HPDE6-E6E7 (cell line): ENCODE measurements around the gene OSTF1.

Source experiments
- DNase-seq: peaks from one replicate; pipeline ENCODE4 v3.0.0; 2011; ENCODE audit warnings: missing footprints; ENCODE audit errors: extremely low spot score

Gene OSTF1

DNA sequence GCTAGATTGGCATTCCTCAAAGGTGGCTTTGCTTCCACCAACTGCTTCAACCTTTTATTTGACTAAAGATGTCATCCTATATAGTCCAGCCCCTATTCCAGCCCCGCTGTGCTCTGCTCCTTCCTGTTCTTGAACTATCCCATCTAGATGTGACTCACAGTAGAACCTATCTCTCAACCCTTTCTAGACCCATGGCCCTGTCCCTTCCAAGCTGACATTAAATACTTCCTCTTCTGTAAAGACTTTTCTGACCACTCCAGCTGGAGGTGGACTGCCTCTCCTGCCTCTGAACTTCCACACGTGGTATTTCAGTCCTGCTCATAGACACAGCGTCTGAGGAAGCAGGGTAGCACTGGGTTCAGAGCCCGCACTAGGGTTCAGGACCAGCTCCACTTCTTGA lies 32.4 kb downstream of the OSTF1 start:
- DNase-seq: no peak

DNA sequence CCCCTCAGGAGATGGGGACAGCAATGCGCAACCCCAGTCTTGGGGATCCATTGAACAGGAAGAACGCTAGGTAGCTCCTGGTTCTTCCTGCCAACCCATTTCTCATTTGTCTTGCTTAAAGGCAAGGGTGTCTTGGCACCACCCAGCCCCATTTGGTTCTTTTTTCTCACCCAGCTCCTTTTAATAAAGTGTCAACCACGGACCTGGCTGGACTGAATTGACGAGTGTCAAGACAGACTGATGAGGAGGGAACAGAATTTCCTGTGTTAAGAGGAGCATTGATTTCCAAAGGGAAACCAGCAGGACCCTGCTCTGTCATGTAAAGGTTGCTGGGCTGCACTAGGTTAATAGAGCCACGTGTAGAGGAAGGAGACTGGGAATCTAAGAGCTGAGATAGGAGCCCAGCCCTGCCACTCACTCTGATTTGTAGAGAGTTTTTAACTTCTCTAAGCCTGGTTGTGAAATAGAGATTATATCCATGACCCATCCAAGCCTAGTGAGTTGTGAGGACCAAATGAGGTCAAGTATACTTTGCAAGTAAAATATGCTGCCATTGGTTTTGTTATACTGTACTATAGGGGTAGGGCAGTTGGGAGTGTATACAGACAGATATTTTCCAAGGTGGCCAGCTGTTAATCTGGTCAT lies 33.7 kb downstream of the OSTF1 start:
- DNase-seq: no peak

DNA sequence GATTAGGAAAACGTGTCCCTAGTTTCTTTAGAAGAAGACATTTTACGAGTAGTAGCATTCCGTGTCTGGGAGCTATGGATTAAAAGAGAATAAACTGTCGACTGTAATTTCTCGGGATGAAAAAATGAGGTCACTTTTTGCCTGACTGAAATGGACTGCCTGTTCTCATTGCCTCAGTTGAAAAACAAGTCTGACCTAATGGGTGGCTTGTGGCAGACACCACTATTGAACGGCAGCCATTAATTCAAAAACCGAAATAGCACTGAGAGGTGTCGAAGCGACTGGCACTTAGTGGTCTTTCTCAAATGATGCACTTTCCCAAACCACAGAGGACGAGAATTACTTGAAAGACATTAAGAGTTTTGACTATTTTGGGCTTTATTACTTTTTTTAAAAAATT lies 35.4 kb downstream of the OSTF1 start:
- no peak for DNase-seq

DNA sequence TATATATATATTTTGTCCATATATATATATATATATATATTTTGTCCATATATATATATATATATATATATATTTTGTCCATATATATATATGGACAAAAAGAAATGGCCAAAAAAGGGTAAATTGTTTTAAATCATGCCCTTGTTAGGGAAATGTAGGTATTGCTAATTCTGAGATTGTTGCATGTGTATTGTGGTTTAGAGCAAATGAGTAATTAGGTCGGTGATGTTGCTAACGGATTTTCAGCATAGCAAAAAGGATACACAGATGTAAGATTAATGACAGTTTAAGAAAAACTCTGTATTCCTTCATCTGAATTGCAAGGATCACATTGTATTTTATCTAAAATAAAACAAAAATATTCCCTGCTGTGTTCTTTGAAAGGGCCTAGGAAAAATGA lies 40.2 kb downstream of the OSTF1 start:
- no peak for DNase-seq

DNA sequence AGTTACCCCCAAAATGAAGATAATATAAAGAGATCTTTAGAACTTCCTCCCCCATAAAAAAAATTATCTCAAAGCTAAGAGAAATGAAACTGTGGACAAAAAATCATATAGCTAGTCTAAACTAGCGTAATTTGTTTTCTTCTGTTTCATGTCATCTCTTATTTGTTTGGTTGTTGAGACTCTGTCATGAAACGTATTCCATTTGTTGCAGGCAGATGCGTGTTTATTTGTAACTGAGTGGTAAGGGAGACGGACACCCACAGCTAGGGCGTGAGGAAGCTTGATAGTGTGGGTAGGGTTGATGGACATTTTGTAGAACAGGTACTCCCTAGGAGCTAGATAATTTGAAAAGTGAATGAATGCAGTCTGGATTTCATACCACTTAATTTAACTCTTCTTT lies 41.9 kb downstream of the OSTF1 start:
- DNase-seq: no peak

DNA sequence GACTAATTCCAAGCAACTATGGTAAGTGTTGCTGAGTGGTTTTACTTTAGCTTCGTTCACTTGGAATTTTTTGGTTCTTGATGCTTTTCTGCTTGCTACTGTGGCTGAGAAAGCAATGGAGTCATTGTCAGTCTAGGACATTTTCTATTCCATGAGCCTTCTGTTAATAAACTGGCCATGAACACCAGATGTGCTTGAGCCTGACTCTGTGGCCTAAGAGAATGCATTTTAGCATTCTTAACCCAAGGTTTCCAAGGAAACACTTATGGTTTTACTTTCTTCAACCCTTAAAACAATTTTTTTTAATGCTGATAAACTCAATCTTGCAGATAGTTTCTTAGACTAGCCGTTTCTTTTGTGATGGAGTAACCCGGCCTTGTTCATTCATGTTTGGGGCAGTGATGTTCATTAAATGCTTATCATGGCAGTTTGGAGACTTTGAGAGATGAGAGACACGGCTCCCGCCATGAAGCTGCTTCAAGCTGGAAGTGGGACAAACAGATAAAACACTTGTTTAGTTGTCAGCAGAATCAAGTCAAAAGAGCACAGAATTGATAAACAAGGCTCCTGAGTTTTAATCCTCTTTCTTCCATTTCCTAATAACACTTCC lies 42.4 kb downstream of the OSTF1 start:
- DNase-seq: no peak

DNA sequence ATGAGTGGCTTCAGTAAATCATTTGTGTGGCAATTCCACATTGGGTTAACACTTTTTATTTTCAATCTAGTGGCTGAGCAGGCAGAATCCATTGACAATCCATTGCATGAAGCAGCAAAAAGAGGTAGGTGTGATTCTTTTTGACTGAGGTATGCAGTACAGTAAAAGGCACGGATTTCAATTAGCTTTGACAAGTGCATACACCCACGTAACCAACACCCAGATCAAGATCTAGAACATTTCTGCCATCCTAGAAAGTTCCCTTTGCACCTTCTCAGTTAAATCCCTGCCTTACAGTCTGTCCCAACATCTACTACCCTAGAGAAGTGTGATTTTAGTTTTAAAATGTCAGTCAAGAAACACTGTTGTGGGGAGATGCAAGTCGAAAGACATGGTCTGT lies 43.4 kb downstream of the OSTF1 start:
- DNase-seq: no peak

DNA sequence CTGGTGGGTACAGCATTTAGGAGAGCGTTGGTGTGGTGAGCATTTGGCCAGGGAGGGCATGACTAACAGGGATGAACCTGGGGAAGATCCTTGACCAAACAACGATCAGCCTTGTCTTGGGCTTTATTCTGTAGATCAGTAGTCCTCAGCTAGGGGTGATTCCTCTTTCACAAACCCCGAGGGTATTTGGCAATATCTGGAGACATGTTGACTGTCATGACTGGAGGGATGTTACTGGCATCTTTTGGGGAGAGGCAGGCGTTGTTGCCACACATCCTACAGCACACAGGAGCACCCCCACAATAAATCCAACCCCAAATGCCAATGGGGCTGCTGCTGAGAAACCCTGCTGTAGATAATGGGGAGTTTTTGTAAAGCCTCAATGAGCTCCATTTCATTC lies 43.9 kb downstream of the OSTF1 start:
- no peak for DNase-seq

DNA sequence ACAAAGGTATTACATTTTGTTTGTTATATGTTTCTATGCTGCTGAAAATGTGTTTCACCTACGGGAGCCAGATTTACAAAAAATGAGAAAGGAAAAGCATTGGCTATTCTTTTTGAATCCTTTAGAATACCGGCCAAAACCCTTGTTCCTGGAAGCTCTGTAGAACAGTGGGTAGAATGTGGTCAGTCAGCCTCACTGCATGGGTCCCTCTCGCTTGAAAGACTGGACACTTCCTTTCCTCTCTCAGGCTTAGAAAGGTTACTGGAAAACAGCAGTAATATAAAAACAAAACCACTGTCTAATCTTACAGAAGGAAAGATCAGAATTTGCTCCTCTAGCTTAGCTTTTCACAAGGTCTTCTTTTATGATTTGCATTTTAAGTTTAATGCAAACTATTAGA lies 45.1 kb downstream of the OSTF1 start:
- DNase-seq: no peak

DNA sequence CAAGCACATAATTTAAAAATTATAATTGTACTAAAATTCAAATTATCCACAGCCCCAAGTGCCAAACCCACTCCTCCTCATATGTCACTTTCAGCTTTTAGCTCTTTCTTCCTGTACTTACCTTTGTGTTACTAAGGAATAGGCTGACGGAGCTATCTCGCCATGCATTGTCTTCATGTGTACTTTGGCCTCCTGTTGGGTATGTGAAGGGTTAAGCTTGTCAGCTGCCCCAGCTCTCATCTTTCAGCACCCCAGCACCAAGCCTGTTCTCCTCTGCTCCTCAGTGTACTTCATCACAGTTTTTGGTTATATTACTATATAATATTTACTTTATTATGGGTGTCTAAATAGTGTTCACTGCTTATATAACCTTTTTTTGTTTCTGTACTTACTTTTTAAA lies 46.2 kb downstream of the OSTF1 start:
- DNase-seq: no peak

DNA sequence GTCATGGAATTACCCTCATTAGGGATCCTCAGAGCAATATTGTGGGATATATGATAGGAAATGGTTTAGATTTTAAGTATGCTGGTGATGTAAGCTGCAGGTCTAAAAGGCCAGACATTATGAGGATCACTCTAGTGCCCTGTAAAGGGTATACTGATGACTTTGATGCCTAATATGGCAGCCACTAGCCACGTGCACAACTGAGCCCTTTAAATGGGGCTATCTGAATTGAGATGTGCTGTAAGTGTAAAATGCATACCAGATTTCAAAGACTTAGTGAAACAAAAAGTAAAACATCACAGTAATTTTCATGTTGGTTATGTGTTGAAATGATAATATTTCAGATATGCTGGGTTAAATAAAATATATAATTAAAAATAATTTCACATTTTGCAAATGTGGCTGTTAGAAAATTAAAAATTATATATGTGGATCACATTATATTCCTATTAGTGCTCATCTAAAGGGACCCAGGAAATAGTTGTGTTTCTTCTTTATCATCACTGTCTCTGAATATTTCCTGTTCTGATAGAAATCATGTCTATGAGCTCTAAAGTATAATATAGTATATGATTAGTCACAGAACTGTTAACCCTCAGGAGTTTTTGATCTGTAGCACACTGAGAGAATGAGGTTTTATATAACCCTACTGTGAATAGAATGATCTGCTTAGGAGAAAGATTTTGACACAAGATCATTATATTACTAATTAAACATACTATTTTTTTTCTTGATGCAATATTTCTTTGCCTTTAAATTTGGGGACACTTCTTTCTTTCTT lies 50.1 kb downstream of the OSTF1 start:
- DNase-seq: no peak

DNA sequence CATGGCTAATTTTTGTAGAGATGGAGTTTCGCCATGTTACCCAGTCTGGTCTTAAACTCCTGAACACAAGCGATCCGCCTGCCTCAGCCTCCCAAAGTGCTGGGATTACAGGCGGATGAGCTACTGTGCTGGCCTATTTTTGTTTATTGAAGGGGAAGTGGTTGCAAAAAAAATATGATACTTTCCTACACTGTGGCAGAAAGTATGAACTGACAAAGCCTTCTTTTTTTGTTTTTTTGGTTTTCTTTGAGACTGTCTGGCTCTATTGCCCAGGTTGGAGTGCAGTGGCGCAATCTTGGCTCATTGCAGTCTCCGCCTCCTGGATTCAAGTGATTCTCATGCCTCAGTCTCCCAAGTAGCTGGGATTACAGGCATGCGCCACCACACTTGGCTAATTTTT lies 50.9 kb downstream of the OSTF1 start:
- no peak for DNase-seq

DNA sequence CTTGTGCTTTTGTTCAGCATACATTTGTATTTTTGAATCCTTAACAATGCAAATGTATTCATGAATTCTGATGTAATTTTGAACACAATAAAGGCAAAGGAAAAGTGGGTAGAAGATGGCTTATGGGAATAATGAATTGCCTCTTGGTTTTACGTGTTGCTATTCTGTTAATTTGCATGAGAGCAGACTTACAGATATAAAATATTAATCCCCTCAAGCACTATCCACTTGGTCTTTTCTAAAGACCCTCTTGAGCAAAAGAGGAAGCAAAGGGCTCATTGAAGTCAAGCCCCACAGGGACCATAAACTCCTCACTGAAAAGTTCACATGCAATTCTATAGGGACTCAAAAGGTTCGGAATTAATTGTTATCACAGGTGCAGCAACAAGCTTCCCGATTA lies 51.9 kb downstream of the OSTF1 start:
- DNase-seq: no peak

DNA sequence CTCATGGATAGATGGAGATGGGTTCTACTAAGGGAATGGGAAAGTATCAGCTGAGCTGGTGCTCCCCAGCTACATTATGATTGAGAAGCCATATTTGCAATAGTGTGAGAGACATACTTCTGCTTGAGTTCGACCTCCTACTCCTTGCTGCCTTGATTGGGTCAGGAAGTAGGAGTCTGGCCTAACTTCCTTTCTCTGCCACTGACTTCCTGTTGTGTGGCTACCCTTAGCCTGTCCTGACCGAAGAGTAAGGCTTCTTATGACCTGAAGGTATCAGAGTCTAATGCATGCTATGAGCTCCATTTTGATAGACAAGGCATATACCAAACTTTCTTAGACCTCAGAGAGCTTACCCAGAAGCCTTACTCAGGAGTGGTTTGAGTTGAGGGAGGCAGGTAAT lies 53.9 kb downstream of the OSTF1 start:
- DNase-seq: no peak

DNA sequence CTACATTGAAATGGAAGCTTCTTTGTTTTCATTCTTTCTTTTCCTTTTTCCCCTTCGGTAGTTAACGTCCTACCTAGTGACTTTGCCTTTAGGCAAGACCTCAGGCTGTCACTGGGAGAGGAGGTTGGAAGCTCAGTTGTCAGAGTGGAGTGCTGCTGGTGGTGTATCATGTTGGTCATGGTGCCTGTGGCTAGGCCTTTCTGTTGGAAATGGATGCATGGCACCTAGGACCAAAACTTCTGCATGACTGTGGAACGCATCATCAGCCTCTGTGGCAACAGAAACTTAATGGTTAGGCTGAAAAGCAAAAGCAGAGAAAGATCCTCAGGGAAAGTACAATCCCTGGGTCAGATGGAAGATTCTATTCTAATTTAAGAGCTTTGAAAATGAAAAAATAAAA lies 57.9 kb downstream of the OSTF1 start:
- DNase-seq: no peak

DNA sequence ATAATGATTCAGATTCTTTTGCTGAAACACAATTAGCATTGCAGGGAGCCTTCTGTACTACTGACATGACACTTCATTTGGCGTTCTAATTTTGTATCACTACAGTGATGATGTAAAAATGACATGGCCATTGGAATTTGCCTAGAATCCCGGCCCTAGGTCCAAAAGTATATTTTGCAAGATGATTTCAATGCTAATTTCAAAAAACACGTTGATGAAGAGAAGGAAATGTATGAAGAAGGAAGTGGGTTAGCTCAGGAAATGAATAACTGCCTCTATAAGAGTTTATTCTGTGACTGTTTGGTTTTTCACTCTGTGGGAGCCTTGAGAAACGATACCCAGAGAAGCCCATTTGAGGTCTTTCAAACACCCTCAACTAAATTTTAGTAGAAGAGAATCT lies 59.3 kb downstream of the OSTF1 start:
- DNase-seq: no peak

DNA sequence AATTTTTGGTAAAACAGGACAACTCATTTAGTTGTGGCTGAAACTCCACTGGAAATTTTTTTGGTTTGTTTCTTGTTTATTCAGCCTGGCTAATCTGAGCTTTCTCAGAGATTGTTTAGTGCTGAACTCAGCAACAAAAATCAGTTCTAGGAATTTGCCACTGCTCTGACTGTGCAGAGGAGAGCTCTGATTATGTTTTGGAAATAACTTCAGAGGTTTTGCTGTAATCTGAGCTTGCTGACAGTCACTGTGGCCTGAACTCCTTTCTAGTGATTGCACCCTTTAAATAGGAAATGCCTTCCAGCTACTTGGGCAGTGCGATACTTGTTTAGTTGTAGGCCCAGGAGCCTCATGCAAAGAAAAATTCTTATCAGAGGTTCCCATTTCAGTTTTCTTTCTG lies 60.2 kb downstream of the OSTF1 start:
- no peak for DNase-seq

DNA sequence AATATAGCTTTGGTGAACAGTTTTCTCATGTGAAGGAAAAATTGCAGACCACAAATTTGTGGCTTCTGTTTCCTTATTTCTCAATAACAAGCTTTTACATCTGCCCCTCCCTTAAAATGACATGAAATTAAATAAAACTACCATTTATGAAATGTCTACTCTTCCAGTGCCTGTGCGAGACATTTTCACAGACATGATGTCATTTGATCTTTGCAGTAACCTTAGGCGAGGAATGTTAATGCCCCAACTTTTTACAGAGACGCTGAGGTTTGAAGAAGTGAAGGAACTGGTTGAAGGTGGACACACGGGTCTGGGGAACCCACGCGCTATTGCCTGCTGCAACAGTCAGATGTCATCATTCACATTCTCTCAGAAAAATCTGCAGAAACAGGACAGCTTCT lies 61.5 kb downstream of the OSTF1 start:
- DNase-seq: no peak

DNA sequence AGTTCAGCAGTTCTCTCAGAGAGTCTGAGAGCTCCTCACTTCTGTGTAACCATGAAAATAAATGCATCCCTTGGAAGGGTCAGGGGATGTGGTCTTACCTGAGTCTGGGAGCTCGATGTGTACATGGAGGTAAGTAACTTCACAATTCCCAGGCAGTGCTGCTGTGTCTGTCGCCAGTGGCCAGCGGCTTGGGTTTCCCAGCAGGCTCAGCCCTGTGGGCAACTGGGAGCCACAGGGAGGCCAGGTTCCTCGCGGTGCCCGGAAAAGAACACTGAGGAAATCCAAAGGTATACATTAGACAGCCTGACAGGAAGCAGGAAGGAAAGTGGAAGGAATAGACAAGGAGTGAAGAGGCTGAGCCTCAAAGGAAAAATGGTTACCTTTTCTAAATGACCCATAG lies 62.2 kb downstream of the OSTF1 start:
- no peak for DNase-seq

DNA sequence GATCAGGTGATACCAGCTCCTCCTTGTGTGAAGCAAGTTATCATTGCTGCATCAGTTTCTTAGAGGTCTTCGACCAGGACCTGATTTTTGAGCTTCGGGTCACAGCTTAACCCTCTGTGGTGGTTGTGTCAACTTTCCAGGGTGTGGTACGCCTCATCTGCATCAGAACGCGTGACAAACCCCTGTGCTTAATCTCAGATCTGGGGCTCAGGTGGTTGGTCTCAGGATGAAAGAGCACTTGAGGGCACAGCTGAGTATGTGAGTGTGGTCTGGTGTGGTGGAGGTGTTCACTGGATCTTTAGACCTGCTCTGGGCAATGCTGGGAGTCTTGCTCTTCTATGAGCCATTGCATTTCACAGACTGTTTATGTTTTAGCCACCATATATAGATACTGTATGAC lies 64.1 kb downstream of the OSTF1 start:
- no peak for DNase-seq

DNA sequence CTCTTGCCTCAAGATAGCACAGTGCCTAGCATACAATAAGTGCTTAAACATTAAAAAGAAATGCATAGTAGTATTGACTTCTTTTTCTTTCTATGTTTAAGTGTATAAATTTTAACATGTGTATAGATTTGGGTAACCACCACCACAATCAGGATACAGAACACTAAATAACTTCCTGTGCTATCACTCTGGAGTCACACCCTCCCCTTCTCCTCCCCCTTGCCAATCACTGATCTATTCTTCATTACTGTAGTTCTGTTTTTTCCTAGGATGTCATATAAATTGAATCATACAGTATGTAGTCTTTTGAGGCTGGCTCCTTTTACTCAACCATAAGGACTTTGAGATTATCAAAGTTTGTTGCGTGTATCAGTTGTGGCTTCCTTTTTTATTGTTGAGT lies 68.5 kb downstream of the OSTF1 start:
- no peak for DNase-seq

DNA sequence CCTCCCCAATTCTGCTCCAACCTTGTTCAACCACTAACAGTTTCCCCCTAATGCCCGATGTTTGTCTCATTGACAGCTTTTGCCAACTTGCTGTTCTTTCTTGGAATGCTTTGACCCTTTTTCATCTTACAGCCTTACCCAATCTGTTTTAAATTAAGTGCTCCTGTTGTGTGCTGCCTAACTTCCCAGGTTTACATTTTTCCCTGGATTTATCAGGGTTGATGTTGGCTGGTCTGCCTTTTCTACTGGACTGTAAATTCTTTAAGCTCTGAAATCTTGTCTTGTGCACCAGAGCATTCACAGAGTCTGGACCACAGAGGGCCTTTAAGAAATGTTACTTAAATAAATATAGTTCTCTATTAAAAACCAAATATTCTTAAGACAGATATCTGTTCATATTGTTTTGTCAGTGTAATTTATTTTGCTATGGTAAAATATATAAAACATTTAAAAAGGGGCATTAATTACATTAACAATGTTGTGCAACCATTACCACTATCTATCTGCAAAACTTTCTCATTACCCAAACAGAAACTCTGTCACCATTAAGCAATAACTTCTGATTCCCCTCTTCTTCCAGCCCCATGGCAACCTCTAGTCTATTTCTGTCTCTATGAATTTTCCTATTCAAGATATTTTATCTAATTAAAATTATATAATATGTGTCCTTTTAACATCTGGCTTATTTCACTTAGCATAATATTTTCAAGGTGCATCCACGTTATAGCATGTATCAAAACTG lies 73.0 kb downstream of the OSTF1 start:
- no peak for DNase-seq

DNA sequence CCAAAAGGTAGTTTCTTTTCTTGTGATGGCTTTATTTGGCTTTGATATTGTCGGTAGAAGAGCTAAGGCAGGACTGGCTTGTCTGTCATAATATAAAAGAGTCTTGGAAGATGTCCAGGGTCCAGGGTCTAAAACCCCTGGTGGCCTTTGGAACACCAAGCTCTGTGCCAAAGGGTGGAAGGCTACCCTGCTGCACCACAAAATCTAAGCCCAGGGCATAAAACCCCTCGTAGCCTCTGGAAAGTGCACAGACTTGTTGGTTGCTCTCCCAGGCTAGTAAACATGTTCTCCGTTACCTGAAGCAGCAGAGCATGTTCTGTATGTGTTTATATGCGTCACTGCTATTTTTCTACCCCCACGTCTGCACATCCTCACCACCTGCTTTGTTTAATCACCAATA lies 75.5 kb downstream of the OSTF1 start:
- no peak for DNase-seq
